HG03108 (cell line): ENCODE measurements around the gene GPRC5C.

Experiments
- ATAC-seq: cut with Tn5 transposase; IDR thresholded peaks from one replicate; pipeline ENCODE4 v1.9.1; 2021; ENCODE audit warnings: moderate library complexity; ENCODE audit not compliant: unreplicated experiment

Gene GPRC5C

GRCh38 chr17:74430706-74431567, 951 bp upstream of the GPRC5C start:
- peak; percentile 43 for ATAC-seq

GRCh38 chr17:74432424-74432690, 469 bp downstream of the GPRC5C start:
- ATAC-seq = no peak

- no peak for ATAC-seq
These were observed 991 bp downstream of the GPRC5C start for GRCh38 chr17:74432766-74433391.

- no peak for ATAC-seq
These were observed 1.7 kb downstream of the GPRC5C start for GRCh38 chr17:74433421-74434121.

- no peak for ATAC-seq
These were observed 4.0 kb downstream of the GPRC5C start for GRCh38 chr17:74435775-74436359.

GRCh38 chr17:74437702-74438101, 5.8 kb downstream of the GPRC5C start:
- no peak for ATAC-seq

GRCh38 chr17:74439691-74440567, 8.0 kb downstream of the GPRC5C start:
- no peak for ATAC-seq

GRCh38 chr17:74441537-74441936, 9.6 kb downstream of the GPRC5C start:
- ATAC-seq = no peak

GRCh38 chr17:74442291-74442669, 10.4 kb downstream of the GPRC5C start:
- no peak for ATAC-seq

GRCh38 chr17:74442670-74443515, 11.0 kb downstream of the GPRC5C start:
- ATAC-seq = peak; percentile 32

- no peak for ATAC-seq
These were observed 11.8 kb downstream of the GPRC5C start for GRCh38 chr17:74443516-74444296.

- no peak for ATAC-seq
These were observed 12.5 kb downstream of the GPRC5C start for GRCh38 chr17:74444406-74444805.

GRCh38 chr17:74445158-74445557, 13.3 kb downstream of the GPRC5C start:
- no peak for ATAC-seq

- ATAC-seq = no peak
These were observed 14.9 kb downstream of the GPRC5C start for GRCh38 chr17:74446551-74447500.

GRCh38 chr17:74447628-74448159, 15.8 kb downstream of the GPRC5C start:
- no peak for ATAC-seq

- ATAC-seq = no peak
These were observed 16.9 kb downstream of the GPRC5C start for GRCh38 chr17:74448756-74449155.

- ATAC-seq = no peak
These were observed 17.4 kb downstream of the GPRC5C start for GRCh38 chr17:74449306-74449705.

GRCh38 chr17:74449773-74450172, 17.9 kb downstream of the GPRC5C start:
- no peak for ATAC-seq
